Caco-2 (cell line): ENCODE measurements around the gene UHRF1. TPM values are rescaled to one million over a fixed set of nuclear protein-coding genes. Genes with fewer than 3 reads are reported as not detected.

Experiments used
- BruUV-seq: library from RNA; stranded (reverse); fragments of 400-500 nt; replicated peaks from 2 replicates; lab custom pipeline; 2021; lab: Mats Ljungman, UMichigan
- CTCF ChIA-PET: fragments of 300-600 bp; sonication (Branson Sonifier 250); formaldehyde crosslinking; loops from one replicate; lab custom pipeline; 2022; ENCODE audit warnings: antibody characterized with exemption; lab: Charles Lee
- POLR2A ChIA-PET: fragments of 300-600 bp; sonication (Branson Sonifier 250); formaldehyde crosslinking; loops from one replicate; lab custom pipeline; 2022; ENCODE audit warnings: antibody characterized with exemption; lab: Charles Lee
- DNase-seq, 2 experiments: peaks; one replicate each; pipeline versions ENCODE4 v3.0.0 to v3.0.0-alpha.2; 2020 to 2022
- H3K27me3 ChIP-seq: replicated peaks from 2 replicates; pipeline ENCODE4 v1.6.0; 2011; ENCODE audit warnings: low read length; ENCODE audit not compliant: control insufficient read depth, insufficient read depth
- H3K36me3 ChIP-seq: 2 replicates; pipeline ENCODE4 v1.5.1; 2011; ENCODE audit warnings: low read length; ENCODE audit not compliant: control insufficient read depth, insufficient read depth
- H3K4me1 ChIP-seq: fragments of 250-450 bp; sonication (Bioruptor Pico); 2 replicates; pipeline ENCODE4 v1.5.1; 2020; ENCODE audit warnings: mild to moderate bottlenecking
- H3K4me3 ChIP-seq: 2 replicates; pipeline ENCODE4 v1.5.1; 2011; ENCODE audit warnings: low read depth, mild to moderate bottlenecking, control low read depth, low read length
- H3K9me3 ChIP-seq: fragments of 250-450 bp; sonication (Bioruptor Pico); 2 replicates; pipeline ENCODE4 v1.5.1; 2020; ENCODE audit warnings: mild to moderate bottlenecking, moderate library complexity
- H3K27ac Mint-ChIP-seq: one replicate; pipeline ENCODE4 v1.8.0; 2022; ENCODE audit warnings: mixed read lengths; ENCODE audit not compliant: unreplicated experiment
- H3K27me3 Mint-ChIP-seq: one replicate; pipeline ENCODE4 v1.8.0; 2022; ENCODE audit warnings: mixed read lengths; ENCODE audit not compliant: insufficient read depth, unreplicated experiment
- H3K36me3 Mint-ChIP-seq: one replicate; pipeline ENCODE4 v1.8.0; 2022; ENCODE audit warnings: mild to moderate bottlenecking, mixed read lengths; ENCODE audit not compliant: insufficient read depth, unreplicated experiment
- H3K4me1 Mint-ChIP-seq: one replicate; pipeline ENCODE4 v1.8.0; 2022; ENCODE audit warnings: low read depth, mixed read lengths; ENCODE audit not compliant: unreplicated experiment
- H3K4me3 Mint-ChIP-seq: one replicate; pipeline ENCODE4 v1.8.0; 2022; ENCODE audit warnings: mild to moderate bottlenecking, moderate library complexity, mixed read lengths; ENCODE audit not compliant: unreplicated experiment
- H3K9me3 Mint-ChIP-seq: one replicate; pipeline ENCODE4 v1.8.0; 2022; ENCODE audit warnings: mixed read lengths; ENCODE audit not compliant: unreplicated experiment
- intact Hi-C: fragments of 100-400 bp; cut with micrococcal nuclease; formaldehyde crosslinking; loops from one replicate; pipeline ENCODE4 v1.10.0; 2022; ENCODE audit not compliant: unreplicated experiment
- total RNA-seq: library from RNA; stranded (reverse); gene quantifications from 2 replicates; pipeline ENCODE4 v1.2.3, GENCODE V29; 2022
- TF ChIP-seq, protein P1 (sequence below), 2 experiments: fragments of 200-600 bp in 1 of 2; IDR thresholded peaks; 1 replicate in 1 of 2; 2 replicates in 1 of 2; pipeline versions ENCODE4 v1.5.1 to v1.8.0; 2011 to 2022; ENCODE audit warnings: antibody characterized with exemption in 1 of 2, control low read depth in 1 of 2, inconsistent platforms in 1 of 2, low read depth in 1 of 2, low read length in 1 of 2, mild to moderate bottlenecking in 1 of 2, moderate library complexity in 1 of 2; ENCODE audit not compliant: insufficient read depth in 1 of 2, severe bottlenecking in 1 of 2, unreplicated experiment in 1 of 2

The UHRF1 gene
- total RNA-seq, 1 experiment from 2014 or later, result 54.6 TPM

DNA sequence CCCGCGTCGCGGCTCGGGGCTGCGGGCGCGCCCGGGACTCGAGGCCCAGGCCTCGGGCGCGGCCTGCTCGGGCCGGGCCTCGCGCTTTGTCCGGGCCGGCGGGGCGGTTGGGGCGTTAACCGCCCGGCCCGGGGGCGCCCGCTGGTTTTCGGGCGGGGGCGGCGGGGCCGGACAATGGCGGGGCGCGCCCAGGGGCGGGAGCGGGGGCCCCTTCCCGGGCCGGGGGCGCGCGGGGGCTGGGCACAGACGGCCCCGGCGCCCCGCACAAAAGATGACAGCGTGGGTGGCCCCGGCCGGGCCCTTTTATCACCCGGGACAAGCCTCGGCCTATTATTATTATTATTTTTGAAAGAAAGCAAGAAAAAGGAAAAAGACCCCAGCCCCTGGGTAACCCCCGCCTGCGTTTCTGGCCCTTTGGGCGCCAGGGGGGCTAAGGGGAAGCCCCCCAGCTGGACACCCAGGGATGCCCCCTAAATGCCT, 60.0 kb downstream of the UHRF1 start:
- H3K9me3 Mint-ChIP-seq, result no peaks in the 10 kb centered on the region
- peak overlapping the region; percentile 85 for H3K4me3 Mint-ChIP-seq
- peak overlapping the region; percentile 83 for H3K27ac Mint-ChIP-seq
- peaks cover 36% of the 10 kb centered on the region for H3K36me3 Mint-ChIP-seq
- TF ChIP-seq, protein P1, sequence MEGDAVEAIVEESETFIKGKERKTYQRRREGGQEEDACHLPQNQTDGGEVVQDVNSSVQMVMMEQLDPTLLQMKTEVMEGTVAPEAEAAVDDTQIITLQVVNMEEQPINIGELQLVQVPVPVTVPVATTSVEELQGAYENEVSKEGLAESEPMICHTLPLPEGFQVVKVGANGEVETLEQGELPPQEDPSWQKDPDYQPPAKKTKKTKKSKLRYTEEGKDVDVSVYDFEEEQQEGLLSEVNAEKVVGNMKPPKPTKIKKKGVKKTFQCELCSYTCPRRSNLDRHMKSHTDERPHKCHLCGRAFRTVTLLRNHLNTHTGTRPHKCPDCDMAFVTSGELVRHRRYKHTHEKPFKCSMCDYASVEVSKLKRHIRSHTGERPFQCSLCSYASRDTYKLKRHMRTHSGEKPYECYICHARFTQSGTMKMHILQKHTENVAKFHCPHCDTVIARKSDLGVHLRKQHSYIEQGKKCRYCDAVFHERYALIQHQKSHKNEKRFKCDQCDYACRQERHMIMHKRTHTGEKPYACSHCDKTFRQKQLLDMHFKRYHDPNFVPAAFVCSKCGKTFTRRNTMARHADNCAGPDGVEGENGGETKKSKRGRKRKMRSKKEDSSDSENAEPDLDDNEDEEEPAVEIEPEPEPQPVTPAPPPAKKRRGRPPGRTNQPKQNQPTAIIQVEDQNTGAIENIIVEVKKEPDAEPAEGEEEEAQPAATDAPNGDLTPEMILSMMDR (IDR thresholded peaks at IDR 0.05; ENCODE audit: insufficient read depth in 1 of 2, low read depth in 1 of 2, low read length in 1 of 2, severe bottlenecking in 1 of 2, unreplicated experiment in 1 of 2), result no peak
- H3K4me1 ChIP-seq, result peaks cover 15% of the 10 kb centered on the region
- peak overlapping the region; percentile 71 for H3K4me3 ChIP-seq
- H3K9me3 ChIP-seq, result no peaks in the 10 kb centered on the region
- DNase-seq, result no peak
- H3K36me3 ChIP-seq, result peaks cover 1% of the 10 kb centered on the region; the same call in 1 of the 2 replicates
- ChIA-PET POLR2A (interaction anchor here (0.9 to 1.3 kb wide), 2 partner anchors 178 to 346 kb away, joined by 6 to 19 read pairs; partner anchors contain the start of gene FEM1A), CTCF (interaction anchor here (0.5 to 2.1 kb wide), 8 partner anchors 32 to 829 kb away, joined by 3 to 13 read pairs (median 4); partner anchors contain the start of gene FEM1A)
- no peaks in the 10 kb centered on the region for H3K27me3 Mint-ChIP-seq
- intact Hi-C loops, result loop anchor here (2.0 kb wide), 1 partner anchor 17 kb away; no protein-coding TSS in a partner anchor
- BruUV-seq, result no TSS peak
- H3K4me1 Mint-ChIP-seq, result peaks cover 27% of the 10 kb centered on the region
- H3K27me3 ChIP-seq, result no peaks in the 10 kb centered on the region

DNA sequence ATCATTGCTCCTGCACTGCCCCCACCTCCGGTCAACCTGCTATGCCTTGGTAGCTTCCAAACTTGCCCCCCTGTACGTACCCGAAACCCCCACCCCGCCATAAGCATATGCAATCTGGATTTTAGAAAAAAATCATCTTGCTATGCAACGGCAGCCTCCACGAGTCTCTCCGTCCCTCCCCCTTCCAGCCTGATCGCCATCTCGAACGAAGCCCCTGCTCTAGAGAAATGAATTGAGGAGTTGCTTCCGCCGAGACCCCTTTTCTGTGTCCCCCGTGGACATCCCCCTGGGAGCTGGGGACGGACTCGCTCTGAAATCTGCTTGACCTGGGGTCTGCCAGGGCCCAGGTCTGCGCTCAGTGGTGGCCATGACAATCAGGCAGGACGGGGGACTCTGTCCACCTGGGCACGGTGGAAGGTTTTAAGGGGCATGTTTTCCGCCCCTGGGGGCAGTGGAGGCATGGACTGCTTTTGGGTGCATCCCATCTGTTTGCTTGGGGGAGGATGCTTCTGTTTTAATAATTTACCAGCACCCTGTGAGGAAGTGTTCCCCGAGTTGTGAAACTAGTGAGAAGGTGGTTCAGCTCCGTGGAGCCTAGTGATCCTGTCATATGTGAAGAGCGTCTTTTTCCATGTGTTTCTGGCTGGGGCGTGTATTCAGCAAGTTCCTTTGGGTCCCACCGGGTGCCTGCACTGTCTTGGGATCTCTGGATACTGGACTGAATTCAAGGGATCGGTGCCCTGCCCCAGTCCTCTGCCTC, 60.7 kb downstream of the UHRF1 start:
- H3K9me3 Mint-ChIP-seq, result no peaks in the 10 kb centered on the region
- TF ChIP-seq, protein P1 (IDR thresholded peaks at IDR 0.05; ENCODE audit: insufficient read depth in 1 of 2, low read depth in 1 of 2, low read length in 1 of 2, severe bottlenecking in 1 of 2, unreplicated experiment in 1 of 2), result no peak
- POLR2A ChIA-PET, result no interaction called here
- peaks cover 33% of the 10 kb centered on the region for H3K36me3 Mint-ChIP-seq
- H3K4me1 Mint-ChIP-seq, result peaks cover 32% of the 10 kb centered on the region
- Histone ChIP-seq H3K27me3 (no peaks in the 10 kb centered on the region), H3K4me3 (peak overlapping the region; percentile 71), H3K36me3 (peaks cover 1% of the 10 kb centered on the region; the same call in 1 of the 2 replicates), H3K4me1 (peaks cover 15% of the 10 kb centered on the region), H3K9me3 (no peaks in the 10 kb centered on the region)
- intact Hi-C loops, result loop anchor here (2.0 kb wide), 1 partner anchor 17 kb away; no protein-coding TSS in a partner anchor
- DNase-seq, result no peak
- BruUV-seq, result TSS peak; percentile 46
- peak overlapping the region; percentile 75 for H3K4me3 Mint-ChIP-seq
- H3K27ac Mint-ChIP-seq, result peak overlapping the region; percentile 83
- CTCF ChIA-PET, result interaction anchor here (0.8 to 2.3 kb wide), 4 partner anchors 32 to 568 kb away, joined by 4 to 13 read pairs (median 9); no protein-coding TSS in a partner anchor
- H3K27me3 Mint-ChIP-seq, result no peaks in the 10 kb centered on the region
